ENCODE results near the gene RBM20. TPM values are rescaled to one million over a fixed set of nuclear protein-coding genes. Genes with fewer than 3 reads are reported as not detected.

RBM20 gene
- total and polyA plus RNA-seq, 2 experiments from 2014 or later = 0.05 to 0.17 TPM

- no peak for TF ChIP-seq REST (IDR thresholded peaks at IDR 0.05; ENCODE audit: unreplicated experiment)
- no peak for TF ChIP-seq STAT1 (IDR thresholded peaks at IDR 0.05; ENCODE audit: unreplicated experiment)
- no peak for TF ChIP-seq POLR2AphosphoS5 (IDR thresholded peaks at IDR 0.05; ENCODE audit: low read depth)
- no peak for TF ChIP-seq CREB1 (CRISPR knock-in tag; IDR thresholded peaks at IDR 0.05; ENCODE audit: low read depth)
- TF ChIP-seq JUNB (IDR thresholded peaks at IDR 0.05; ENCODE audit: unreplicated experiment) = no peak
- no peak for TF ChIP-seq EZH2 (IDR thresholded peaks at IDR 0.05; ENCODE audit: low read depth, unreplicated experiment)
- TF ChIP-seq ZNF114 (CRISPR knock-in tag; IDR thresholded peaks at IDR 0.05) = no peak
- no peak for TF ChIP-seq ZNF462 (CRISPR knock-in tag; IDR thresholded peaks at IDR 0.05)
- no peak for TF ChIP-seq CTCF (conservative IDR thresholded peaks at IDR 0.05; ENCODE audit: low read depth in 2 of 2)
- Histone ChIP-seq H2AFZ (0 out of 2 replicates have a peak overlapping the region, but pooled peaks have one; percentile 38), H3K36me3 (ENCODE audit: insufficient read depth) (no peaks in the 10 kb centered on the region), H3K4me3 (no peak overlapping the region), H3K79me2 (replicated peaks; ENCODE audit: insufficient read depth) (no peaks in the 10 kb centered on the region), H3K4me2 (no peak overlapping the region), H3F3A (replicated peaks; ENCODE audit: low read depth) (no peaks in the 10 kb centered on the region), H3K9me2 (ENCODE audit: insufficient read depth) (no peaks in the 10 kb centered on the region; the same call in 1 of the 2 replicates), H3K27me3 (ENCODE audit: insufficient read depth) (no peaks in the 10 kb centered on the region), H3K27ac (ENCODE audit: low read depth) (no peak overlapping the region), H3K4me1 (ENCODE audit: insufficient read depth) (0 out of 2 replicates have a peak, but pooled peaks cover 3% of the 10 kb centered on the region), H4K20me1 (replicated peaks; ENCODE audit: insufficient read depth) (no peaks in the 10 kb centered on the region)
- no peak for DNase-seq (ENCODE audit: low spot score)
- H3K27me3 Mint-ChIP-seq (ENCODE audit: insufficient read depth, low read depth, poor library complexity) = no peaks in the 10 kb centered on the region
- H3K9me3 Mint-ChIP-seq = no peaks in the 10 kb centered on the region; the same call in 2 of the 3 replicates
- no peaks in the 10 kb centered on the region for H3K36me3 Mint-ChIP-seq (ENCODE audit: low read depth)
- H3K4me3 Mint-ChIP-seq = no peak overlapping the region
- H3K4me1 Mint-ChIP-seq = peaks cover 12% of the 10 kb centered on the region
- ATAC-seq = no peak
- H3K27ac Mint-ChIP-seq = no peak overlapping the region
Measured at GRCh38 chr10:110843796-110844616, 199.9 kb downstream of the RBM20 start.

All from GM23338 (cell line).